A549 (cell line): ENCODE data around the gene ACTG1. TPM values are rescaled to one million over a fixed set of nuclear protein-coding genes. Genes with fewer than 3 reads are reported as not detected.

Source experiments
- ATAC-seq, 2 experiments: fragments of 200-7000 bp in 1 of 2; fragments of >200 bp in 1 of 2; cut with Nextera tagmentation in 1 of 2; cut with Tn5 transposase in 1 of 2; 3 replicates each; pipeline versions ENCODE4 v1.8.0 to v1.9.1; 2018 to 2020; ENCODE audit warnings: mild to moderate bottlenecking in 1 of 2, moderate library complexity in 1 of 2
- CTCF ChIA-PET: fragments of 300-600 bp; sonication (Branson Sonifier 250); formaldehyde crosslinking; extraction: SDS; loops from one replicate; lab custom pipeline; 2021; ENCODE audit warnings: antibody characterized with exemption, inconsistent platforms; lab: Yijun Ruan, JAX
- POLR2A ChIA-PET: fragments of 350-600 bp; formaldehyde crosslinking; extraction: SDS; loops from one replicate; lab custom pipeline; 2021; ENCODE audit warnings: antibody characterized with exemption, inconsistent platforms; lab: Yijun Ruan, JAX
- DNase-seq, 2 experiments: peaks; one replicate each; pipeline versions ENCODE4 v3.0.0 to v3.0.0-alpha.2; 2011 to 2016; ENCODE audit warnings: low read depth in 1 of 2, low spot score in 1 of 2
- FAIRE-seq: peaks from 2 replicates; lab custom pipeline; 2011; peaks lifted over from hg19 to GRCh38; lab: Jason Lieb, UNC
- H3K27ac ChIP-seq, 2 experiments: fragments of >200 bp; sonication (Bioruptor Twin); formaldehyde crosslinking; 3 replicates each; pipeline ENCODE4 v1.5.1; 2016 to 2017
- H3K4me1 ChIP-seq: fragments of >200 bp; sonication (Bioruptor Twin); formaldehyde crosslinking; 3 replicates; pipeline ENCODE4 v1.6.1; 2016
- H3K4me2 ChIP-seq: fragments of >200 bp; sonication (Bioruptor Twin); formaldehyde crosslinking; 3 replicates; pipeline ENCODE4 v1.6.1; 2016
- H3K4me3 ChIP-seq: fragments of >200 bp; sonication (Bioruptor Twin); formaldehyde crosslinking; 3 replicates; pipeline ENCODE4 v1.5.1; 2016
- H3K9me3 ChIP-seq: fragments of >200 bp; sonication (Bioruptor Twin); formaldehyde crosslinking; 3 replicates; pipeline ENCODE4 v1.6.1; 2016
- BCL3 ChIP-seq: fragments of >200 bp; sonication (Bioruptor Twin); formaldehyde crosslinking; IDR thresholded peaks from 3 replicates; pipeline ENCODE4 v1.6.1; 2016
- BHLHE40 ChIP-seq: IDR thresholded peaks from 2 replicates; pipeline ENCODE4 v1.6.1; 2012; ENCODE audit warnings: low read depth, low read length, inconsistent platforms
- CBX2 ChIP-seq: fragments of 200-600 bp; sonication (generic); IDR thresholded peaks from 2 replicates; pipeline ENCODE4 v1.6.1; 2016; ENCODE audit warnings: low read depth, mild to moderate bottlenecking, borderline replicate concordance
- CBX8 ChIP-seq: fragments of 200-600 bp; sonication (generic); IDR thresholded peaks from 2 replicates; pipeline ENCODE4 v1.6.1; 2016
- CHD4 ChIP-seq: fragments of 200-600 bp; sonication (generic); IDR thresholded peaks from 2 replicates; pipeline ENCODE4 v1.6.1; 2016; ENCODE audit warnings: antibody characterized with exemption, mild to moderate bottlenecking, borderline replicate concordance
- EHF ChIP-seq: fragments of 250-450 bp; sonication (Bioruptor Pico); IDR thresholded peaks from 2 replicates; pipeline ENCODE4 v1.5.0; 2020; ENCODE audit warnings: mild to moderate bottlenecking
- EHMT2 ChIP-seq: fragments of 200-600 bp; sonication (generic); IDR thresholded peaks from 2 replicates; pipeline ENCODE4 v1.6.1; 2016; ENCODE audit warnings: antibody characterized with exemption, low read depth, mild to moderate bottlenecking, moderate library complexity
- ESRRA ChIP-seq: fragments of 150-350 bp; IDR thresholded peaks from 2 replicates; pipeline ENCODE4 v1.6.1; 2014; ENCODE audit warnings: mild to moderate bottlenecking, low read length, borderline replicate concordance
- FOSB ChIP-seq: fragments of 250-450 bp; sonication (Bioruptor Pico); IDR thresholded peaks from 2 replicates; pipeline ENCODE4 v1.5.0; 2020; ENCODE audit warnings: mild to moderate bottlenecking, moderate library complexity
- GATA3 ChIP-seq: IDR thresholded peaks from 2 replicates; pipeline ENCODE4 v1.6.1; 2012; ENCODE audit warnings: borderline replicate concordance
- HEYL ChIP-seq: fragments of 250-450 bp; sonication (Bioruptor Pico); IDR thresholded peaks from 2 replicates; pipeline ENCODE4 v1.8.0; 2021; ENCODE audit warnings: mild to moderate bottlenecking, moderate library complexity
- HOXB5 ChIP-seq: fragments of 250-450 bp; sonication (Bioruptor Pico); IDR thresholded peaks from 2 replicates; pipeline ENCODE4 v1.5.0; 2020; ENCODE audit warnings: mild to moderate bottlenecking, moderate library complexity
- JUN ChIP-seq, 2 experiments: fragments of >200 bp; sonication (Bioruptor Twin); formaldehyde crosslinking; IDR thresholded peaks; 2 replicates in 1 of 2; 3 replicates in 1 of 2; pipeline ENCODE4 v1.6.1; 2016 to 2017
- KDM1A ChIP-seq: fragments of 200-600 bp; sonication (generic); IDR thresholded peaks from 2 replicates; pipeline ENCODE4 v1.6.1; 2016; ENCODE audit warnings: low read depth, mild to moderate bottlenecking
- MAZ ChIP-seq: fragments of 150-350 bp; IDR thresholded peaks from 2 replicates; pipeline ENCODE4 v1.6.1; 2014; ENCODE audit warnings: antibody characterized with exemption, low read depth, low read length, borderline replicate concordance
- NFE2L2 ChIP-seq: fragments of 150-350 bp; conservative IDR thresholded peaks from 2 replicates; pipeline ENCODE4 v1.6.1; 2014; ENCODE audit warnings: low read length
- PHF8 ChIP-seq: fragments of 200-600 bp; sonication (generic); IDR thresholded peaks from 2 replicates; pipeline ENCODE4 v1.6.1; 2016; ENCODE audit warnings: low read depth, mild to moderate bottlenecking, antibody characterized with exemption, moderate library complexity, borderline replicate concordance
- POLR2A ChIP-seq: IDR thresholded peaks from 2 replicates; pipeline ENCODE4 v1.6.1; 2012; ENCODE audit warnings: mild to moderate bottlenecking, low read length
- POLR2AphosphoS2 ChIP-seq: conservative IDR thresholded peaks from 2 replicates; pipeline ENCODE4 v1.6.1; 2012; ENCODE audit warnings: low read length, improper control_type of control experiment, inconsistent platforms
- RAD21 ChIP-seq, 2 experiments: fragments of >200 bp in 1 of 2; sonication (Bioruptor Twin) in 1 of 2; formaldehyde crosslinking in 1 of 2; IDR thresholded peaks in 1 of 2; conservative IDR thresholded peaks in 1 of 2; 2 replicates in 1 of 2; 3 replicates in 1 of 2; pipeline ENCODE4 v1.6.1; 2012 to 2018; ENCODE audit warnings: inconsistent platforms in 1 of 2
- RARB ChIP-seq: fragments of 250-450 bp; sonication (Bioruptor Pico); IDR thresholded peaks from 2 replicates; pipeline ENCODE4 v1.8.0; 2021; ENCODE audit warnings: mild to moderate bottlenecking, moderate library complexity
- REST ChIP-seq: fragments of 200-600 bp; sonication (generic); IDR thresholded peaks from 2 replicates; pipeline ENCODE4 v1.6.1; 2016; ENCODE audit warnings: antibody characterized with exemption, mild to moderate bottlenecking, moderate library complexity
- RFX5 ChIP-seq: fragments of 450-650 bp; IDR thresholded peaks from 2 replicates; pipeline ENCODE4 v1.7.1; 2014; ENCODE audit warnings: antibody characterized with exemption, mild to moderate bottlenecking, moderate library complexity
- SREBF2 ChIP-seq: fragments of 450-650 bp; IDR thresholded peaks from 2 replicates; pipeline ENCODE4 v1.6.1; 2014; ENCODE audit warnings: mild to moderate bottlenecking, moderate library complexity
- TFCP2L1 ChIP-seq: fragments of 250-450 bp; sonication (Bioruptor Pico); IDR thresholded peaks from 2 replicates; pipeline ENCODE4 v1.5.0; 2021; ENCODE audit warnings: mild to moderate bottlenecking
- ZC3H11A ChIP-seq: fragments of 450-650 bp; IDR thresholded peaks from 2 replicates; pipeline ENCODE4 v1.6.1; 2014; ENCODE audit warnings: antibody characterized with exemption, mild to moderate bottlenecking
- ZFP36 ChIP-seq: fragments of 450-650 bp; IDR thresholded peaks from 2 replicates; pipeline ENCODE4 v1.6.1; 2014; ENCODE audit warnings: borderline replicate concordance; ENCODE audit not compliant: partially characterized antibody
- ZNF302 ChIP-seq: fragments of 250-450 bp; sonication (Bioruptor Pico); IDR thresholded peaks from 2 replicates; pipeline ENCODE4 v1.9.0; 2021; ENCODE audit warnings: inconsistent platforms, mild to moderate bottlenecking, moderate library complexity
- ZSCAN20 ChIP-seq: fragments of 250-450 bp; sonication (Bioruptor Pico); IDR thresholded peaks from 2 replicates; pipeline ENCODE4 v1.8.0; 2022; ENCODE audit warnings: mild to moderate bottlenecking, moderate library complexity
- WGBS: methylation state at CpG from one replicate; pipeline ENCODE4 v1.1.6; 2017; ENCODE audit errors: missing lambda C conversion rate; 5-methylcytosine and 5-hydroxymethylcytosine counted together
- polyA plus RNA-seq, 4 experiments: library from polyadenylated mRNA; depleted of rRNA in 3 of 4; stranded (reverse); fragments of >200 nt; fragmentation: RNase III in 1 of 4; extraction: RNeasy Plus Mini Kit Qiagen cat#74134 plus additional on column Dnase treatment in 1 of 4; gene quantifications; 2 replicates in 3 of 4; 3 replicates in 1 of 4; pipeline ENCODE4 v1.2.3, GENCODE V29; 2011 to 2017
- TF ChIP-seq, protein P1 (sequence below): fragments of 250-450 bp; sonication (Bioruptor Pico); IDR thresholded peaks from 2 replicates; pipeline ENCODE4 v1.5.0; 2021; ENCODE audit warnings: mild to moderate bottlenecking, moderate library complexity, borderline replicate concordance
- TF ChIP-seq, protein P2 (sequence below): IDR thresholded peaks from 2 replicates; pipeline ENCODE4 v1.6.1; 2012; ENCODE audit warnings: low read depth, borderline replicate concordance
- TF ChIP-seq, protein P3 (sequence below): fragments of 150-350 bp; IDR thresholded peaks from 2 replicates; pipeline ENCODE4 v1.6.1; 2014; ENCODE audit warnings: low read depth, mild to moderate bottlenecking, low read length

ACTG1 gene
- polyA plus RNA-seq, 2 of the 4 experiments (the other 2 are of a cell fraction): 2,042 to 7,263 TPM

DNA sequence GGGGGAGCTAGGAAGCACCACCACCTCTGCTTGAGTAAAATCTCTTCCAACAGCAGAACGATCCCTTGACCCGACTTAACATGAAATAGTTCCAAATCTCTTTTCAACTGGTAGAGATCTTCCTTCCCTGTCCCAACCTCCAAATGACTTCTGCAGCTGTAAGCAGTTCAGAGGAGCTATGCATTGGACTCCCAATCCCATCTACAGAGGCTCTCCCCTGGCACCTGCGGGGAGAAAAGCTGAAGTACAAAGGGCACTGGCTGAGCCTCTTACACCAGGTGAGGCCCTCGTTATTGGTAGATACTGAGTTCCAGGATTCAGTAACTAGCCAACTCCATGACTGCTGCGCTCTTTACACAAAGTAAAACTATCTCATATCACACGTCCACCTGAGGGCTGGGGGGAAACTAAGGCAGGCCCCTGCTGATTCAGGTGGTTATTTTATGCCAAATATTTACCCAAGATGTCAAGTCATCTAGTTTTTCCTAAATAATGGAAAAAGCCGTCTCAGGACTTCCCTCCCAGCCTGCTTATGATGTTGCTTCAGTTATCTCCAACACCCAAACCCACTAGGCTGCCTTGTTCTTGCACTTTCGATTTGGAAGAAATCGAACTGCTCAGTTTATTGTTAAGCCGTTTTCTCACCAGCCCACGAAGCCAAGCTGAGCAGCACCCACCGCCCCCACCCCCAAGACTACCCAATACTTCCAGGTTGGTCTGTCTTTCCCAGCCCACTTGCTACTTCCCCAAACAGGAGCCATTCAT, 3.2 kb downstream of the ACTG1 start:
- 12% methylated on average over 12 of the region's 12 CpGs for WGBS
- POLR2A ChIA-PET: interaction anchor here (0.5 to 4.4 kb wide), 7 partner anchors 9 to 114 kb away, joined by 3 to 19 read pairs (median 5); partner anchors contain the start of gene BAHCC1
- FAIRE-seq: no peak
- Histone ChIP-seq H3K4me2 (peak overlapping the region; percentile 82), H3K4me1 (peaks cover 7% of the 10 kb centered on the region; the same call in 1 of the 3 replicates), H3K4me3 (peak overlapping the region; percentile 83), H3K9me3 (no peaks in the 10 kb centered on the region), H3K27ac (peak overlapping the region; percentile 99)
- peak in 1 of 2 experiments; percentile 69 for DNase-seq
- no peak for ATAC-seq
- CTCF ChIA-PET: interaction anchor here (0.6 to 4.9 kb wide), 14 partner anchors 9 to 433 kb away, joined by 3 to 34 read pairs (median 4); no protein-coding TSS in a partner anchor
- TF ChIP-seq ZC3H11A: no peak
- no peak for TF ChIP-seq CBX2
- TF ChIP-seq HEYL (CRISPR knock-in tag): no peak
- TF ChIP-seq RAD21 (conservative IDR thresholded peaks at IDR 0.05 in 1 of 2, IDR thresholded peaks at IDR 0.05 in 1 of 2): no peak
- no peak for TF ChIP-seq ZNF302 (CRISPR knock-in tag)
- TF ChIP-seq POLR2AphosphoS2: peak; percentile 91
- peak; percentile 24; the same call in 1 of the 2 replicates for TF ChIP-seq TFCP2L1 (CRISPR knock-in tag)
- peak; percentile 19; the same call in 1 of the 2 replicates for TF ChIP-seq GATA3
- no peak for TF ChIP-seq ZSCAN20 (CRISPR knock-in tag)
- TF ChIP-seq MAZ: no peak
- no peak for TF ChIP-seq SREBF2
- peak; percentile 69 for TF ChIP-seq FOSB (CRISPR knock-in tag)
- no peak for TF ChIP-seq BHLHE40
- TF ChIP-seq, protein P1, sequence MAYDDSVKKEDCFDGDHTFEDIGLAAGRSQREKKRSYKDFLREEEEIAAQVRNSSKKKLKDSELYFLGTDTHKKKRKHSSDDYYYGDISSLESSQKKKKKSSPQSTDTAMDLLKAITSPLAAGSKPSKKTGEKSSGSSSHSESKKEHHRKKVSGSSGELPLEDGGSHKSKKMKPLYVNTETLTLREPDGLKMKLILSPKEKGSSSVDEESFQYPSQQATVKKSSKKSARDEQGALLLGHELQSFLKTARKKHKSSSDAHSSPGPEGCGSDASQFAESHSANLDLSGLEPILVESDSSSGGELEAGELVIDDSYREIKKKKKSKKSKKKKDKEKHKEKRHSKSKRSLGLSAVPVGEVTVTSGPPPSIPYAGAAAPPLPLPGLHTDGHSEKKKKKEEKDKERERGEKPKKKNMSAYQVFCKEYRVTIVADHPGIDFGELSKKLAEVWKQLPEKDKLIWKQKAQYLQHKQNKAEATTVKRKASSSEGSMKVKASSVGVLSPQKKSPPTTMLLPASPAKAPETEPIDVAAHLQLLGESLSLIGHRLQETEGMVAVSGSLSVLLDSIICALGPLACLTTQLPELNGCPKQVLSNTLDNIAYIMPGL: 0 out of 2 replicates have a peak, but pooled peaks have one; percentile 25
- no peak for TF ChIP-seq ZFP36
- peak; percentile 74 for TF ChIP-seq EHF (CRISPR knock-in tag)
- TF ChIP-seq JUN (IDR thresholded peaks at IDR 0.05): peak; percentile 94 to 95; a peak in 4 of 5 replicates
- TF ChIP-seq POLR2A: peak; percentile 24
- no peak for TF ChIP-seq NFE2L2
- TF ChIP-seq RFX5: no peak
- no peak for TF ChIP-seq EHMT2
- TF ChIP-seq KDM1A: no peak
- peak; percentile 10; the same call in 1 of the 2 replicates for TF ChIP-seq HOXB5 (CRISPR knock-in tag)
- no peak for TF ChIP-seq CBX8
- peak; percentile 44; the same call in 1 of the 3 replicates for TF ChIP-seq BCL3
- TF ChIP-seq, protein P2, sequence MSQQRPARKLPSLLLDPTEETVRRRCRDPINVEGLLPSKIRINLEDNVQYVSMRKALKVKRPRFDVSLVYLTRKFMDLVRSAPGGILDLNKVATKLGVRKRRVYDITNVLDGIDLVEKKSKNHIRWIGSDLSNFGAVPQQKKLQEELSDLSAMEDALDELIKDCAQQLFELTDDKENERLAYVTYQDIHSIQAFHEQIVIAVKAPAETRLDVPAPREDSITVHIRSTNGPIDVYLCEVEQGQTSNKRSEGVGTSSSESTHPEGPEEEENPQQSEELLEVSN: no peak
- no peak for TF ChIP-seq ESRRA
- TF ChIP-seq, protein P3, sequence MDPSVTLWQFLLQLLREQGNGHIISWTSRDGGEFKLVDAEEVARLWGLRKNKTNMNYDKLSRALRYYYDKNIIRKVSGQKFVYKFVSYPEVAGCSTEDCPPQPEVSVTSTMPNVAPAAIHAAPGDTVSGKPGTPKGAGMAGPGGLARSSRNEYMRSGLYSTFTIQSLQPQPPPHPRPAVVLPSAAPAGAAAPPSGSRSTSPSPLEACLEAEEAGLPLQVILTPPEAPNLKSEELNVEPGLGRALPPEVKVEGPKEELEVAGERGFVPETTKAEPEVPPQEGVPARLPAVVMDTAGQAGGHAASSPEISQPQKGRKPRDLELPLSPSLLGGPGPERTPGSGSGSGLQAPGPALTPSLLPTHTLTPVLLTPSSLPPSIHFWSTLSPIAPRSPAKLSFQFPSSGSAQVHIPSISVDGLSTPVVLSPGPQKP: no peak
- TF ChIP-seq PHF8: no peak
- TF ChIP-seq REST: 0 out of 2 replicates have a peak, but pooled peaks have one; percentile 23
- no peak for TF ChIP-seq CHD4
- TF ChIP-seq RARB (CRISPR knock-in tag): 0 out of 2 replicates have a peak, but pooled peaks have one; percentile 10
